ENCODE measurements around the gene ATXN7L2. TPM values are rescaled to one million over a fixed set of nuclear protein-coding genes. Genes with fewer than 3 reads are reported as not detected.

Gene ATXN7L2
- total and polyA plus RNA-seq, 8 donors, result 4.7 to 11.7 (median 8.1) TPM

- TF ChIP-seq CTCF (IDR thresholded peaks at IDR 0.05), result no peak
- intact Hi-C loops (cut with DNase I), result no loop called here
- Histone ChIP-seq H3K36me3 (peaks cover 0 to 17% of the 10 kb centered on the region in 2 donors), H3K9me3 (no peaks in the 10 kb centered on the region), H3K27ac (no peak overlapping the region), H3K4me3 (no peak overlapping the region), H3K4me1 (peaks cover 3 to 27% of the 10 kb centered on the region in 2 donors), H3K27me3 (peaks cover 0 to 11% of the 10 kb centered on the region in 2 donors)
- DNase-seq, result no peak
- no peak for ATAC-seq
Observed at GRCh38 chr1:109504974-109505373, 21.3 kb downstream of the ATXN7L2 start.

- TF ChIP-seq CTCF (IDR thresholded peaks at IDR 0.05), result no peak
- no peak for ATAC-seq
- no peak for DNase-seq
- H3K9me3 ChIP-seq, result no peaks in the 10 kb centered on the region
- no peak overlapping the region for H3K27ac ChIP-seq
- intact Hi-C loops (cut with DNase I), result no loop called here
- peaks cover 0 to 14% of the 10 kb centered on the region in 2 donors for H3K4me1 ChIP-seq
- peaks cover 0 to 12% of the 10 kb centered on the region in 2 donors for H3K27me3 ChIP-seq
- no peak overlapping the region for H3K4me3 ChIP-seq
- no peaks in the 10 kb centered on the region for H3K36me3 ChIP-seq
Observed at GRCh38 chr1:109508001-109508872, 24.5 kb downstream of the ATXN7L2 start.

- no peak overlapping the region for H3K27ac ChIP-seq
- no peaks in the 10 kb centered on the region for H3K9me3 ChIP-seq
- H3K4me3 ChIP-seq, result peak overlapping the region; percentile 48 to 53
- H3K4me1 ChIP-seq, result peaks cover 0 to 14% of the 10 kb centered on the region in 2 donors
- H3K27me3 ChIP-seq, result peaks cover 0 to 12% of the 10 kb centered on the region in 2 donors
- DNase-seq, result no peak
- H3K36me3 ChIP-seq, result no peaks in the 10 kb centered on the region
- no peak for TF ChIP-seq CTCF (IDR thresholded peaks at IDR 0.05)
- intact Hi-C loops (cut with DNase I), result no loop called here
- ATAC-seq, result no peak
Observed at GRCh38 chr1:109508873-109509175, 25.1 kb downstream of the ATXN7L2 start.

GRCh38 chr1:109509176-109510134 is 25.8 kb downstream of the ATXN7L2 start, which contains the start of gene AMIGO1:
Gene AMIGO1, minus strand, starts transcription at chr1:109509727. Its CDS starts 815 bp downstream, at chr1:109508912.
- Histone ChIP-seq H3K9me3 (no peaks in the 10 kb centered on the region), H3K27ac (peak within 1 kb of the TSS in 1 of 2 donors; percentile 37), H3K27me3 (peaks cover 0 to 12% of the 10 kb centered on the region in 2 donors), H3K4me1 (peaks cover 0 to 14% of the 10 kb centered on the region in 2 donors), H3K36me3 (no peaks in the 10 kb centered on the region), H3K4me3 (peak within 1 kb of the TSS; percentile 48 to 53)
- ATAC-seq, result peak; percentile 87
- peak in 2 of 4 donors; percentile 75 to 85 for DNase-seq
- intact Hi-C loops (cut with DNase I), result no loop called here
- TF ChIP-seq CTCF (IDR thresholded peaks at IDR 0.05), result no peak
